Choroid plexus epithelial cell (primary cell): ENCODE measurements around the gene VPS25.
A peak's percentile ranks its signal among the peaks of the same experiment; 100 is the strongest.

Source experiments
- DNase-seq: peaks from one replicate; pipeline ENCODE4 v3.0.0-alpha.2; 2010; ENCODE audit warnings: low read depth
- H3K4me3 ChIP-seq: 2 replicates; pipeline ENCODE4 v1.5.1; 2011; ENCODE audit warnings: low read depth, mild to moderate bottlenecking, control low read depth, low read length, moderate library complexity
- CTCF ChIP-seq: conservative IDR thresholded peaks from 2 replicates; pipeline ENCODE4 v1.5.1; 2011; ENCODE audit warnings: low read depth, mild to moderate bottlenecking, control low read depth, inconsistent platforms, low read length, moderate library complexity

VPS25 gene

GRCh38 chr17:42744806-42745617, 28.2 kb upstream of the VPS25 start, which contains the start of gene EZH1:
Gene EZH1 (minus strand): TSS chr17:42745040. CDS start chr17:42728941, 16,099 bp downstream.
- no peak for TF ChIP-seq CTCF
- H3K4me3 ChIP-seq = peak within 1 kb of the TSS; percentile 89
- peak; percentile 90 for DNase-seq

DNA sequence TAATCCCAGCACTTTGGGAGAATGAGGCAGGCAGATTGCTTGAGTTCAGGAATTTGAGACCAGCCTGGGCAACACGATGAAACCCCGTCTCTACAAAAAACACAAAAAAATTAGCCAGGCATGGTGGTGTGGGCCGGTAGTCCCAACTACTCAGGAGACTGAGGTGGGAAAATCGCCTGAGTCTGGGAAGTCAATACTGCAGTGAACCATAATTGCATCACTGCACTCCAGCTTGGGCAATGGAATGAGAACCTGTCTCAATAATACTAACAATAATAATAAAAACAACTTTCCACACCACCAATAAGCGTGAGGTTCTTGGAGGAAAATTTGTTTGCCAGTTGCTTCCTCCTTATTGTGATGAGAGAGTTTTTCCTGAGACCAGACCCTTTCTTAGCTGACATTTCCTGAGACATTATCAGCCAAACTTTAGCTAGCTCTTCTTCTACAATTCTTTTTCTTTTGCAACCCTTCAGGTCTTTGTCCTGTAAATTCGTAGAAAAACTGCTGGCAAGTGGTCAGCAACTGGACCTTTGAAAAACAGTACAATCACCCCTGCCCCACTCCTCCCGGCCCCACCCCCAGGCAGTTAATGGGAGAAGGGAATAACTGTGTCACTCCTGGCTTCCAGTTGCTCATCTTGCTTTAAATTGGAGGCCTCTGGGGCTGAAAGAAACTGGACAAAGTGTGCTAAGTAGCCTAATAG, 24.9 kb upstream of the VPS25 start:
- DNase-seq = no peak
- no peak for TF ChIP-seq CTCF
- H3K4me3 ChIP-seq = no peak overlapping the region

DNA sequence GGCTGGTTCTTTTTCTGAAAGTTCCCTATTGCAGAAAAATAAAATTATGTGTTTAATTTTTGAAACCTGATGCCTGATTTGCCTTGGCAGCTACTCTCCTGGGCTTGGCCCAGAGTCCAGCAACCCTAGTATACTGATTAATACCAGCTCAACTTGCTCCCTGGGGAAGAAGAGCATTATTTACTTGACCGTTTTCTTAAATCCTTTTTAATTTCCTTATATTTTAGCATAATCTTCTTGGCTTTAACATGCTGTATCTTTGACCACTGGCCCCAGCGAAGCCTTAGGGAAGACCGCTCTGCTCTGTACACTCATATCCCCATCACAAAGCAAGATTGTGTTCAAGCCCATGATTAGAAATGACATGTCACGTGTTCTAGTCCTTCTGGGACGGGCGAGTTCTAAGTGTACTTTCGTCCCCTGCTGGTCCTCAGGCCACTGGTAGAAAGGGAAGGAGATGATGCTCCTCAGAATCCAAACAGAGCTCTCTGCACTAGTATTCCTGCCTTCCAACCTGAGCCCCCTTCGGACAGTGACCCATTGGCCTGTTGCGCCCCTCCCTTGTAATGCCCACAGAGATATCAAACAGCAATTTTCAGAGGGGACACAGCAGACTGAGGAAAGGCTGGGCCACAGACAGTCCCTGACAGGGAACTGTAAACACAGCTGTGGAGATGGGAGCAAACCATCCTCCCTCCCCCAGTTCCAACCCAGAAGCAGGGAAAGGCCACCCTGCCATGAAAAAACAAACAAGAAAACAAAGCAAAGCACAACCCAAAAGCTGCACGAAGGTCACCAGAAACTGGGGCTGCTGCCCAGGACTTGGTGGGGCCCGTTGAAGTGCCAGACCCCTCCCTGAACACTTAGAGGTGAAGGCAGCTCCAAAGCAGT, 24.1 kb upstream of the VPS25 start:
- no peak for TF ChIP-seq CTCF
- no peak overlapping the region for H3K4me3 ChIP-seq
- no peak for DNase-seq

- H3K4me3 ChIP-seq = no peak overlapping the region
- TF ChIP-seq CTCF = no peak
- DNase-seq = no peak
Observed at GRCh38 chr17:42750739-42751344, 22.4 kb upstream of the VPS25 start.

DNA sequence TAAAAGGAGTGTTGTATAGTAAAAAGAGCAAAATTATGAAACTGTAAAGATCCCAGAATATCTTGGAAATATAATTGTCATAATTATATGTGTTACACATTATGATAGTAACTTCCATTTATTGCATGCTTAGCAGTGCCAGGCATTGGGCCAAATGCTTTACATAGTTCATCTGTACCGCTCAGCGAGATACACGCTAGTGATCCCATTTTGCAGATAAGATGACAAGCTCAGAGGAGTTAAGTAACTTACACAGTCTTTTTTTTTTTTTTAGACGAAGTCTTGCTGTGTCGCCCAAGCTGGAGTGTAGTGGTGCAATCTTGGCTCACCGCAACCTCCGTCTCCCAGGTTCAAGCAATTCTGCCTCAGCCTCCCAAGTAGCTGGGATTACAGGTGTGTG, 21.6 kb upstream of the VPS25 start:
- TF ChIP-seq CTCF = no peak
- H3K4me3 ChIP-seq = no peak overlapping the region
- DNase-seq = peak; percentile 68

- TF ChIP-seq CTCF = no peak
- no peak overlapping the region for H3K4me3 ChIP-seq
- DNase-seq = peak; percentile 33
Observed at GRCh38 chr17:42754782-42755181, 18.5 kb upstream of the VPS25 start.
